Ishikawa (cell line): Measurements from ENCODE around the gene SMIM38.

Source experiments
- CEBPB ChIP-seq: IDR thresholded peaks from 2 replicates; pipeline ENCODE4 v1.6.1; 2012
- CREB1 ChIP-seq: IDR thresholded peaks from 2 replicates; pipeline ENCODE4 v1.6.1; 2012; ENCODE audit warnings: low read depth
- EGR1 ChIP-seq: IDR thresholded peaks from 2 replicates; pipeline ENCODE4 v1.6.1; 2012
- EP300 ChIP-seq: IDR thresholded peaks from 2 replicates; pipeline ENCODE4 v1.6.1; 2012; ENCODE audit warnings: borderline replicate concordance
- NFIC ChIP-seq: IDR thresholded peaks from 2 replicates; pipeline ENCODE4 v1.6.1; 2012
- RAD21 ChIP-seq: IDR thresholded peaks from 2 replicates; pipeline ENCODE4 v1.6.1; 2012; ENCODE audit warnings: low read depth
- TAF1 ChIP-seq: IDR thresholded peaks from 2 replicates; pipeline ENCODE4 v1.6.1; 2012; ENCODE audit warnings: low read depth, mild to moderate bottlenecking
- TCF12 ChIP-seq: IDR thresholded peaks from 2 replicates; pipeline ENCODE4 v1.6.1; 2012; ENCODE audit warnings: low read depth
- TEAD4 ChIP-seq: IDR thresholded peaks from 2 replicates; pipeline ENCODE4 v1.6.1; 2012
- USF1 ChIP-seq: IDR thresholded peaks from 2 replicates; pipeline ENCODE4 v1.6.1; 2012
- YY1 ChIP-seq: IDR thresholded peaks from 2 replicates; pipeline ENCODE4 v1.6.1; 2012; ENCODE audit warnings: low read depth
- ZBTB7A ChIP-seq: IDR thresholded peaks from 2 replicates; pipeline ENCODE4 v1.6.1; 2012; ENCODE audit warnings: low read depth
- TF ChIP-seq, protein P1 (sequence below): IDR thresholded peaks from 2 replicates; pipeline ENCODE4 v1.6.1; 2012; ENCODE audit warnings: low read depth, mild to moderate bottlenecking
- TF ChIP-seq, protein P2 (sequence below): IDR thresholded peaks from 2 replicates; pipeline ENCODE4 v1.6.1; 2012

SMIM38 gene

GRCh38 chr11:69183613-69184012 lies 27.9 kb downstream of the SMIM38 start:
- TF ChIP-seq ZBTB7A = no peak
- no peak for TF ChIP-seq TEAD4
- TF ChIP-seq, protein P1, sequence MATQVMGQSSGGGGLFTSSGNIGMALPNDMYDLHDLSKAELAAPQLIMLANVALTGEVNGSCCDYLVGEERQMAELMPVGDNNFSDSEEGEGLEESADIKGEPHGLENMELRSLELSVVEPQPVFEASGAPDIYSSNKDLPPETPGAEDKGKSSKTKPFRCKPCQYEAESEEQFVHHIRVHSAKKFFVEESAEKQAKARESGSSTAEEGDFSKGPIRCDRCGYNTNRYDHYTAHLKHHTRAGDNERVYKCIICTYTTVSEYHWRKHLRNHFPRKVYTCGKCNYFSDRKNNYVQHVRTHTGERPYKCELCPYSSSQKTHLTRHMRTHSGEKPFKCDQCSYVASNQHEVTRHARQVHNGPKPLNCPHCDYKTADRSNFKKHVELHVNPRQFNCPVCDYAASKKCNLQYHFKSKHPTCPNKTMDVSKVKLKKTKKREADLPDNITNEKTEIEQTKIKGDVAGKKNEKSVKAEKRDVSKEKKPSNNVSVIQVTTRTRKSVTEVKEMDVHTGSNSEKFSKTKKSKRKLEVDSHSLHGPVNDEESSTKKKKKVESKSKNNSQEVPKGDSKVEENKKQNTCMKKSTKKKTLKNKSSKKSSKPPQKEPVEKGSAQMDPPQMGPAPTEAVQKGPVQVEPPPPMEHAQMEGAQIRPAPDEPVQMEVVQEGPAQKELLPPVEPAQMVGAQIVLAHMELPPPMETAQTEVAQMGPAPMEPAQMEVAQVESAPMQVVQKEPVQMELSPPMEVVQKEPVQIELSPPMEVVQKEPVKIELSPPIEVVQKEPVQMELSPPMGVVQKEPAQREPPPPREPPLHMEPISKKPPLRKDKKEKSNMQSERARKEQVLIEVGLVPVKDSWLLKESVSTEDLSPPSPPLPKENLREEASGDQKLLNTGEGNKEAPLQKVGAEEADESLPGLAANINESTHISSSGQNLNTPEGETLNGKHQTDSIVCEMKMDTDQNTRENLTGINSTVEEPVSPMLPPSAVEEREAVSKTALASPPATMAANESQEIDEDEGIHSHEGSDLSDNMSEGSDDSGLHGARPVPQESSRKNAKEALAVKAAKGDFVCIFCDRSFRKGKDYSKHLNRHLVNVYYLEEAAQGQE = no peak
- TF ChIP-seq CEBPB = no peak
- TF ChIP-seq EP300 = no peak
- no peak for TF ChIP-seq TCF12

GRCh38 chr11:69186316-69187260 lies 30.9 kb downstream of the SMIM38 start:
- no peak for TF ChIP-seq EP300

DNA sequence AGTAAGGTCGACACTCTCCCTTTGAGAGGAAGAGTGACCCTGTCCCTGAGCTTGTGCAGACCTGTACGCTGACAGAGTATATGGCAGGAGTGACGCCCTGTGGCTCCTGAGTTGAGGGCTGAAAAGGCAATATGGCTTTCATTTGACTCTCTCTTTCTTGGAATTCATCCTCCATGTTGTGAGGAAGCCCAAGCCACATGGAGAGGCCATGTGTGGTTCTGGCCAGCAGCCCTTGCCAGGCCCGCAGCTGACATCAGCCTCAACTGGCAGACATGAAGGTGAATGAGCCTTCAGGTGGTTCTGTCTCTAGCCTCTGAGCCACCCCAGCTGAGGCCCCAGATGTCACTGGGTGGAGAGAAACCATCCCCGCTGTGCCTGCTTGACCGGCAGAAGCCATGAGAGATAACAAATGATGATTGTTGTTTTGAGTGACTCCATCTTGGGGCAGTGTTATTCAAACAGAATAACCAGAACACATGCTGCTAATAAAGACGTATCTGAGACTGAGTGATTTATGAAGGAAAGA lies 31.9 kb downstream of the SMIM38 start:
- TF ChIP-seq USF1 = no peak
- TF ChIP-seq TCF12 = no peak
- no peak for TF ChIP-seq NFIC
- TF ChIP-seq EP300 = no peak
- no peak for TF ChIP-seq TEAD4
- no peak for TF ChIP-seq TAF1
- no peak for TF ChIP-seq YY1
- TF ChIP-seq, protein P1 = no peak
- no peak for TF ChIP-seq CEBPB
- no peak for TF ChIP-seq EGR1
- no peak for TF ChIP-seq CREB1

GRCh38 chr11:69189059-69189458 lies 33.3 kb downstream of the SMIM38 start:
- TF ChIP-seq RAD21 = no peak
- no peak for TF ChIP-seq TEAD4
- TF ChIP-seq NFIC = no peak
- TF ChIP-seq YY1 = no peak
- no peak for TF ChIP-seq TCF12
- no peak for TF ChIP-seq EGR1
- no peak for TF ChIP-seq CEBPB
- TF ChIP-seq ZBTB7A = no peak
- TF ChIP-seq, protein P2, sequence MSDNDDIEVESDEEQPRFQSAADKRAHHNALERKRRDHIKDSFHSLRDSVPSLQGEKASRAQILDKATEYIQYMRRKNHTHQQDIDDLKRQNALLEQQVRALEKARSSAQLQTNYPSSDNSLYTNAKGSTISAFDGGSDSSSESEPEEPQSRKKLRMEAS = no peak
- no peak for TF ChIP-seq USF1
- TF ChIP-seq EP300 = no peak
- TF ChIP-seq CREB1 = no peak
- TF ChIP-seq TAF1 = no peak
- TF ChIP-seq, protein P1 = no peak
